Measurements from ENCODE around the gene FREM3. TPM values are rescaled to one million over a fixed set of nuclear protein-coding genes. Genes with fewer than 3 reads are reported as not detected.

FREM3 gene
- total RNA-seq, 2 experiments from 2014 or later: not detected

Other genes starting within 250 kb of the FREM3 start
- 10 to 100 TPM; 68.2 to 68.5 TPM for gene SMARCA5, start 187.0 kb downstream of the FREM3 start, total RNA-seq
- gene GYPE, start 204.9 kb upstream of the FREM3 start, total RNA-seq: 1 to 10 TPM; 1.9 to 2.7 TPM